CD4-positive, alpha-beta memory T cell (primary cell): ENCODE results near the gene CIRBP. TPM values are rescaled to one million over a fixed set of nuclear protein-coding genes. Genes with fewer than 3 reads are reported as not detected.

Source experiments
- CTCF ChIA-PET: fragments of 350-600 bp; sonication (Branson Sonifier 250); formaldehyde crosslinking; loops from one replicate; lab custom pipeline; 2021; ENCODE audit warnings: inconsistent platforms; ENCODE audit not compliant: partially characterized antibody; lab: Charles Lee
- POLR2A ChIA-PET: fragments of 350-600 bp; sonication (Branson Sonifier 250); formaldehyde crosslinking; loops from one replicate; lab custom pipeline; 2021; ENCODE audit not compliant: partially characterized antibody; lab: Charles Lee
- DNase-seq, 5 donors: peaks; one replicate each; pipeline versions ENCODE4 v3.0.0 to v3.0.0-alpha.2; 2020 to 2022; ENCODE audit warnings: mixed read lengths in 1 of 5
- H3K27ac ChIP-seq: one replicate; pipeline ENCODE4 v1.7.0; 2013; ENCODE audit warnings: low read depth, low read length
- H3K27me3 ChIP-seq: 2 replicates; pipeline ENCODE4 v1.7.0; 2013; ENCODE audit warnings: mild to moderate bottlenecking, low read length, moderate library complexity; ENCODE audit not compliant: insufficient read depth
- H3K36me3 ChIP-seq: 2 replicates; pipeline ENCODE4 v1.7.0; 2013; ENCODE audit warnings: mild to moderate bottlenecking, low read length, moderate library complexity; ENCODE audit not compliant: insufficient read depth
- H3K4me1 ChIP-seq: 2 replicates; pipeline ENCODE4 v1.7.0; 2013; ENCODE audit warnings: mild to moderate bottlenecking, low read length, moderate library complexity; ENCODE audit not compliant: insufficient read depth
- H3K4me3 ChIP-seq, 2 donors: one replicate each; pipeline ENCODE4 v1.7.0; 2013; ENCODE audit warnings: low read length in 2 of 2, mild to moderate bottlenecking in 1 of 2
- H3K9me3 ChIP-seq, 2 donors: one replicate each; pipeline ENCODE4 v1.7.0; 2013; ENCODE audit warnings: low read length in 2 of 2, control low read depth in 1 of 2; ENCODE audit not compliant: control insufficient read depth in 1 of 2
- H3K27ac Mint-ChIP-seq, 7 donors: one replicate each; pipeline ENCODE4 v1.8.0; 2020 to 2021; ENCODE audit warnings: mixed read lengths in 7 of 7, mild to moderate bottlenecking in 6 of 7, inconsistent platforms in 3 of 7, moderate library complexity in 3 of 7
- H3K27me3 Mint-ChIP-seq, 2 donors: one replicate each; pipeline ENCODE4 v1.8.0; 2020 to 2021; ENCODE audit warnings: mixed read lengths in 2 of 2
- H3K36me3 Mint-ChIP-seq, 2 donors: one replicate each; pipeline ENCODE4 v1.8.0; 2020 to 2021; ENCODE audit warnings: mixed read lengths in 2 of 2, inconsistent platforms in 1 of 2, mild to moderate bottlenecking in 1 of 2
- H3K4me1 Mint-ChIP-seq, 4 donors: one replicate each; pipeline ENCODE4 v1.8.0; 2020 to 2021; ENCODE audit warnings: mixed read lengths in 4 of 4, mild to moderate bottlenecking in 1 of 4
- H3K4me3 Mint-ChIP-seq, 8 donors: one replicate each; pipeline ENCODE4 v1.8.0; 2020 to 2021; ENCODE audit warnings: mixed read lengths in 8 of 8, mild to moderate bottlenecking in 7 of 8, moderate library complexity in 6 of 8, inconsistent platforms in 3 of 8
- H3K9me3 Mint-ChIP-seq, 8 donors: one replicate each; pipeline ENCODE4 v1.8.0; 2020 to 2021; ENCODE audit warnings: mixed read lengths in 8 of 8, mild to moderate bottlenecking in 5 of 8, inconsistent platforms in 3 of 8, moderate library complexity in 1 of 8
- intact Hi-C: fragments of 100-400 bp; cut with micrococcal nuclease; formaldehyde crosslinking; loops from one replicate; pipeline ENCODE4 v1.15.1; 2023
- polyA plus RNA-seq, 2 donors: library from polyadenylated mRNA; unstranded; fragments of 300-500 nt; fragmentation: Illumina TruSeq; gene quantifications; one replicate each; pipeline ENCODE4 v1.2.3, GENCODE V29; 2021
- total RNA-seq, 2 experiments: library from RNA; stranded (reverse); gene quantifications; one replicate each; pipeline ENCODE4 v1.2.3, GENCODE V29; 2021

Gene CIRBP
- total and polyA plus RNA-seq, 4 experiments from 2014 or later = 160 to 638 (median 416) TPM

DNA sequence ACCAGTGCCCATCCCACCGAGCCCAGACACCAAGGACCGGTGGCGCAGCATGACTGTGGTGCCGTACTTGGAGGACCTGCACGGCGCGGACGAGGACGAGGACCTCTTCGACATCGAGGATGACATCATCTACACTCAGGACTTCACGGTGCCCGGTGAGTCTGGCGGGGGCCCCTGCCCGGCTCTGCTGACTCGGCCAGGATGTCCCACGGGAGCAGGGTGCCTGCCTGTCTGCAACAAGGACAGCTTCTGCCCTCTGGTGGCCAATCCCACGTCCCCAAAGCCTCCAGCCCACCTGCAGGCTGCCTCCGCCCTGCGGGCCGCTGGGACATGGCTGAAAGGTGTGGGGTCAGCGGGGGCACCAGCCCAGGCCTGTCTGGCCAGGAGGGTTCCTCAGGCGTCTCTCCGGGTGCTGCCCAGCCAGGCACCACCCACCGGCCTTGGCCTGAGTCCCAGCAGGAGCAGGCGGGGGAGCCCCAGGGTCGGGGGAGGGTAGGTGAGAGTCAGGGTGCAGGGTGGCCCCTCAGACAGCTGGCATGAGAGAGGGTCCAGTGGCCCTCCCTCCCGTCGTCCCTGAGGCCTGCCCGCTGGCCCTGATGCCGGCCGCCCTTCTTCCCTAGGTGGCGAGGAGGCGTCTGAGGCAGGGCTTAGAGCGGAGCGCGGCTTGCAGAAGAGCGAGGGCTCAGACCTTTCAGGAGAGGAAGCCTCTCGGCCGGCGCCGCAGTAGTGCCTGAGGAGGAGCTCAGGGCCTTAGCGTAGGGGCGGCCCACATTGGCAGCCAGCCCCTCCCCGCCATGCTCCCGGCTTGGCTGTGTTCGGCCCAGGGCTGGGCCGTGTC lies 45.9 kb upstream of the CIRBP start:
- Histone ChIP-seq H3K9me3 (no peaks in the 10 kb centered on the region), H3K27me3 (no peaks in the 10 kb centered on the region), H3K4me3 (no peak overlapping the region), H3K36me3 (peaks cover 15% of the 10 kb centered on the region), H3K4me1 (no peaks in the 10 kb centered on the region), H3K27ac (no peak overlapping the region)
- peaks cover 0 to 8% of the 10 kb centered on the region in 2 donors for H3K36me3 Mint-ChIP-seq
- CTCF ChIA-PET = no interaction called here
- DNase-seq = no peak
- intact Hi-C loops = no loop called here
- H3K27me3 Mint-ChIP-seq = no peaks in the 10 kb centered on the region
- H3K4me1 Mint-ChIP-seq = no peaks in the 10 kb centered on the region
- no peak overlapping the region for H3K4me3 Mint-ChIP-seq
- H3K27ac Mint-ChIP-seq = no peak overlapping the region
- POLR2A ChIA-PET = interaction anchor here (0.8 to 1.7 kb wide), 2 partner anchors 16 to 195 kb away, joined by 3 to 4 read pairs; no protein-coding TSS in a partner anchor
- no peaks in the 10 kb centered on the region for H3K9me3 Mint-ChIP-seq

DNA sequence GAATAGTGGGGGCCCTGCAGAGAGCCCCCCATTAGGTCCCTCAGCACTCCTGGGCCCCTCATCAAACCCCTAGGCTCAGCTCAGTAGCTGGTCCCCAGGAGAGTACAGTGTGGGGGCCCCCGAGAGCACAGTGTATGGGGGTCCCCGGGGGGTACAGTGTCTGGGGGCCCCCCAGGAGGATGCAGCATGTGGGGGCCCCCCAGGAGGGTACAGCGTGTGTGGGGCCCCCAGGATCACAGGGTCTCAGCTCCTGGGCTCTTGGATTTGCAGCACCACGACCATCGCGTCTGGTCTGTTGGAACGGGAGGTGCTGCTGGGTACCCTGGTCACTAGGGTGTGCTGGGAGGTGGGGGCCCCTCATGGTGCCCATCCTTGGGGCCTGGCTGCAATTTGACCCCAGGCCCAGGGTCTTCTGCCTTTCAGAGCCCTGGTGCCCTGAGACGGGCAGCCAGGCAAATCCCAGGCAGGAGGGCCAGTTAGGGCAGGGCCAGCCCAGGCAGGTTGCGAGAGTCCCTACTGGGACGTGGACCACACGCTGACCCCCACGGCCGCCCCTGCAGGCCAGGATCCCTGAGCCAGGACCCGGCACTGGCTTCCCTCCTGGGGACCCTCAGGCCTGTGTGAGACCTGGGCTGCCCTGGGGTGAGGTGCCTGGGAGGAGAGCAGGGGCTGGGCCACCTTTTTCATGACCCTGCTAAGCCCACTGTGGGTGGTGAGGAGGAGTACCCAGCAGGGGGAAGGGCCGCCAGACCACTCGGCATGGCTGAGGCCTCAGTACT lies 44.9 kb upstream of the CIRBP start:
- no peak for DNase-seq
- Histone ChIP-seq H3K4me1 (no peaks in the 10 kb centered on the region), H3K27ac (no peak overlapping the region), H3K4me3 (no peak overlapping the region), H3K27me3 (no peaks in the 10 kb centered on the region), H3K36me3 (peaks cover 15% of the 10 kb centered on the region), H3K9me3 (no peaks in the 10 kb centered on the region)
- CTCF ChIA-PET = no interaction called here
- Mint-ChIP-seq H3K36me3 (peaks cover 0 to 8% of the 10 kb centered on the region in 2 donors), H3K9me3 (no peaks in the 10 kb centered on the region), H3K27ac (no peak overlapping the region), H3K4me1 (no peaks in the 10 kb centered on the region), H3K4me3 (no peak overlapping the region), H3K27me3 (no peaks in the 10 kb centered on the region)
- intact Hi-C loops = no loop called here
- POLR2A ChIA-PET = interaction anchor here (1.7 kb wide), 1 partner anchor 17 kb away, joined by 4 read pairs; no protein-coding TSS in a partner anchor

DNA sequence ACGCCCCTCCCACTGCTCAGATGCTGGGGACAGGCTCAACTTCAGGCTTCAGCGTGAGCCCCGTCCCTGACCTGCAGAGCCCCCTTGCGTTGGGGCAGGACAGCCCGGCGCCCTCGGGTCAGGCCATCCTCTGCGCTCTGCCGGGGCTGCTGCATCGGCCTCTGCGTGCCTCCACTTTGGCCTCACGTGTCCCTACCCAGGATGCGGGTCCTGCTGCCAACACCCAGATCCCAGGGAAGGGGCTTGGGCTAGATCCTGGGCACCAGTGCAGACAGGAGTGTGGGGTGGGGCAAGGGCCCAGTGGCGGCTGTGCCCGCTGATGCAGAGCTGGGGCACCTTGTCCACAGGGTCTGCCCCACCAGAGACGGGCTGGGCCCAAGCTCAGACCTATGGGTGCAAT lies 44.3 kb upstream of the CIRBP start:
- Histone ChIP-seq H3K27ac (no peak overlapping the region), H3K27me3 (no peaks in the 10 kb centered on the region), H3K4me1 (no peaks in the 10 kb centered on the region), H3K36me3 (peaks cover 15% of the 10 kb centered on the region), H3K9me3 (no peaks in the 10 kb centered on the region), H3K4me3 (no peak overlapping the region)
- no peak overlapping the region for H3K4me3 Mint-ChIP-seq
- H3K36me3 Mint-ChIP-seq = peaks cover 0 to 8% of the 10 kb centered on the region in 2 donors
- H3K27me3 Mint-ChIP-seq = no peaks in the 10 kb centered on the region
- intact Hi-C loops = no loop called here
- POLR2A ChIA-PET = interaction anchor here (1.4 kb wide), 1 partner anchor 44 kb away, joined by 6 read pairs; the partner anchor contains the start of gene CIRBP
- CTCF ChIA-PET = no interaction called here
- H3K9me3 Mint-ChIP-seq = no peaks in the 10 kb centered on the region
- no peak for DNase-seq
- no peak overlapping the region for H3K27ac Mint-ChIP-seq
- no peaks in the 10 kb centered on the region for H3K4me1 Mint-ChIP-seq

DNA sequence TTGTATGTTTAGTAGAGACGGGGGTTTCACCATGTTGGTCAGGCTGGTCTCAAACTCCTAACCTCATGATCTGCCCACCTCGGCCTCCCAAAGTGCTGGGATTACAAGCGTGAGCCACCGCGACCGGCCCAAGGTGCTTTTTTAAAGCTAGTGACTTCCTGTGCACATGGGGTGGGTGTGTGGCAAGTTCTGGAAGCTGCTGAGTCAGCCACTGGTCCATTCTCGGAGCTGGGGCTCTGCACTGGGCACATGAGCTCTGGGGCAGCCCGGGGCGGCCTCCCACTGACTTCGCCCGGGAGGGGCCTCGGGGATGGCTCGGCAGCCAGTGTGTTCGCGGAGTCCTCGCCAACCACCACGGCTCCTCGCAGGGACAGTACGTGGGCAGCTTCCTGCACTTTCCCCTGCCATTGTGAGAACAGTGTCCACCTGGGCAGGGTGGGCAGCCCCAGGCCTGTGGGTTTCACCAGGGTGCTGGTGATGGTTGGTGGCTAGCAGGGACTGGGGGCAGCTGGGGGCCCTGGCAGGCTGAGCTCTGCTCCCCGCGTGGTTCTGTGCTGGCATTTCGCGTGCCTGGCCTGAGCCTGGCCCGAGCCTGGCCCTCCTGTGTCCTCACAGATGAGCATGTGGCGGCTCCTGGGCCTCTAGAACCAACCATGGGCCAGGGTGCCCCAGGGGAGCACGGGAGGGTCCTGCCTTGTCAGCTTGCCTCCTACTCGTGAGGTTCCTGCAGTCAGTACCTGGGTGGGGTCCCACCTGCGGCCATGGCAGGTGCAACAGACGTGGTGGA lies 43.5 kb upstream of the CIRBP start:
- Mint-ChIP-seq H3K4me1 (no peaks in the 10 kb centered on the region), H3K27ac (no peak overlapping the region), H3K4me3 (no peak overlapping the region), H3K27me3 (no peaks in the 10 kb centered on the region), H3K9me3 (no peaks in the 10 kb centered on the region), H3K36me3 (peaks cover 0 to 8% of the 10 kb centered on the region in 2 donors)
- H3K27me3 ChIP-seq = no peaks in the 10 kb centered on the region
- H3K36me3 ChIP-seq = peaks cover 13% of the 10 kb centered on the region
- DNase-seq = no peak
- H3K4me3 ChIP-seq = no peak overlapping the region
- no peaks in the 10 kb centered on the region for H3K9me3 ChIP-seq
- POLR2A ChIA-PET = interaction anchor here (1.4 kb wide), 1 partner anchor 44 kb away, joined by 6 read pairs; the partner anchor contains the start of gene CIRBP
- intact Hi-C loops = no loop called here
- H3K27ac ChIP-seq = no peak overlapping the region
- no peaks in the 10 kb centered on the region for H3K4me1 ChIP-seq
- CTCF ChIA-PET = interaction anchor here (0.5 kb wide), 1 partner anchor 659 kb away, joined by 3 read pairs; no protein-coding TSS in a partner anchor

DNA sequence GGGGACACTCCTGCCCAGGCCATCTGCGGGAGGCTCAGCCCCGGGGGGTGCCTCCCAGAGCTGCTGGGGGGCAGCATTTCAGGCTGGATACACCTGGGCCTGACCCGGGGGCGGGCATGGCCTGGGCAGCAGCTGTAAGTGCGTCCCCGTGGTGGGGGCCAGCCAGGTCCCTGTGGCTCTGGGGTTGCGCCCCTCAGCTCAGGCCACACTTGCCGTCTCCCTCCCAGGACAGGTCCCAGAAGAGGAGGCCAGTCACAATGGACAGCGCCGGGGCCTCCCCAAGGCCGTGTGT lies 43.0 kb upstream of the CIRBP start:
- intact Hi-C loops = no loop called here
- no peak for DNase-seq
- Mint-ChIP-seq H3K4me3 (no peak overlapping the region), H3K36me3 (peaks cover 0 to 5% of the 10 kb centered on the region in 2 donors), H3K27ac (no peak overlapping the region), H3K27me3 (no peaks in the 10 kb centered on the region), H3K9me3 (no peaks in the 10 kb centered on the region), H3K4me1 (no peaks in the 10 kb centered on the region)
- ChIA-PET POLR2A (interaction anchor here (1.4 kb wide), 1 partner anchor 43 kb away, joined by 6 read pairs; the partner anchor contains the start of gene CIRBP), CTCF (no interaction called here)
- H3K4me1 ChIP-seq = no peaks in the 10 kb centered on the region
- H3K27ac ChIP-seq = no peak overlapping the region
- H3K36me3 ChIP-seq = peaks cover 8% of the 10 kb centered on the region
- no peaks in the 10 kb centered on the region for H3K27me3 ChIP-seq
- H3K9me3 ChIP-seq = no peaks in the 10 kb centered on the region
- H3K4me3 ChIP-seq = no peak overlapping the region

DNA sequence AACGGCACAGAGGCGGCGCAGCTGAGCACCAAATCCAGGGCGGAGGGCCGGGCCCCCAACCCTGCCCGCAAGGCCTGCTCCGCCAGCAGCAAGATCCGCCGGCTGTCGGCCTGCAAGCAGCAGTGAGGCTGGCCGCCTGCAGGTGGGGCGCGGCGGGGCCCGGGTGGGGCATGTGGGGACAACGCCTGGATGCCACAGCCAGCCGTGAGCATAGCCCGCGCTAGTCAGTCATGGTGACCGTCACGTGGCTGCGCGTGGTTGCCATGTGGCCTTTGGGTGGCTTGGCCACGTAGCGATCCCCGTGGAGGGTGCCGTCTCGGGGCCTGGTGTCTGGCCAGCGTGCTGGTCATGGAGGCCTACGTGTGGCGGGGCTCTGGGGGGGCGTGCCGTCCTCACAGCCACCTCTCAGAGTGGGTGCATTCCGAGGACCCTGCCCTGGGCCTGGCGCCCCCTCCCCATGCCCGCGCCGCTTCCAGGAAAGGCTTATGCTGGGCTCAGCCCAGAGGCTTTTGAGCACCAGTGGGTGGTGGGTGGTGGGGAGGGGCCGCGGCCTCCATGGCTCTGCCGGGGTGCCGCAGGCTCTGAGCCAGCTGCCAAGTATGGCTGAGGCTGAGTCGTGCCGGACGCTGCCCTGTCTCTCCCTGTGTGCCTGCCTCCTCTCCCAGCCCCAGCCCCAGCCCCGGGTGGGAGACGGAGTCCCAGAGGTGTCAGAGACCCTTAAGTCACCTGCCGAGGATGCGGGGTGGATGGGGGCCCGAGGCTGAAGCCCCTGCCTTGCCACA lies 42.4 kb upstream of the CIRBP start:
- Histone ChIP-seq H3K4me1 (no peaks in the 10 kb centered on the region), H3K4me3 (no peak overlapping the region), H3K9me3 (no peaks in the 10 kb centered on the region), H3K27me3 (no peaks in the 10 kb centered on the region), H3K27ac (no peak overlapping the region), H3K36me3 (peaks cover 2% of the 10 kb centered on the region)
- intact Hi-C loops = no loop called here
- POLR2A ChIA-PET = no interaction called here
- H3K4me1 Mint-ChIP-seq = no peaks in the 10 kb centered on the region
- DNase-seq = no peak
- H3K9me3 Mint-ChIP-seq = no peaks in the 10 kb centered on the region
- CTCF ChIA-PET = no interaction called here
- peaks cover 0 to 5% of the 10 kb centered on the region in 2 donors for H3K36me3 Mint-ChIP-seq
- H3K27me3 Mint-ChIP-seq = no peaks in the 10 kb centered on the region
- H3K4me3 Mint-ChIP-seq = no peak overlapping the region
- no peak overlapping the region for H3K27ac Mint-ChIP-seq
